C4-2B (cell line): ENCODE data around the gene DENND4A.

ENCODE experiments used
- ZFX ChIP-seq: fragments of 450-650 bp; IDR thresholded peaks from 2 replicates; pipeline ENCODE4 v1.6.1; 2017
- TF ChIP-seq, protein P1 (sequence below): fragments of 450-650 bp; conservative IDR thresholded peaks from 2 replicates; pipeline ENCODE4 v1.5.1; 2017; ENCODE audit warnings: mild to moderate bottlenecking

DNA sequence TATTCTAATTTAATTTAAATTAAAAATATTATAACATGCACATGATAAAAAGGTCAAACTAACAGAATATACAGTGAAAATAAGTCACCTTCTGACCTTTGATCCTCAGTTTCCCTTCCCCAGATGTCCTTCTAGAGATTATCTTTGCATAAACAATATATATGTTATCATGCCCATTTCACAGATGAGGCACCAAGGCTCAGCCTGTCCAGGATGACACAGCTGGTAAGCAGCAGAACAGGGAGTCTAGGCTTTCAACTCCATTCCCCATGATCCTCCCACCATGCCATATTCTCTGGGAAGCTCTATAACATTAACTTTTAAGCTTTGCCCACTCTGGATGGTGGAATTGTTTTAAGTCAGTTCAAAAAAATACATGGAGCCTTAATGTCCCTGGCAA is 169.0 kb downstream of the DENND4A start:
- TF ChIP-seq, protein P1, sequence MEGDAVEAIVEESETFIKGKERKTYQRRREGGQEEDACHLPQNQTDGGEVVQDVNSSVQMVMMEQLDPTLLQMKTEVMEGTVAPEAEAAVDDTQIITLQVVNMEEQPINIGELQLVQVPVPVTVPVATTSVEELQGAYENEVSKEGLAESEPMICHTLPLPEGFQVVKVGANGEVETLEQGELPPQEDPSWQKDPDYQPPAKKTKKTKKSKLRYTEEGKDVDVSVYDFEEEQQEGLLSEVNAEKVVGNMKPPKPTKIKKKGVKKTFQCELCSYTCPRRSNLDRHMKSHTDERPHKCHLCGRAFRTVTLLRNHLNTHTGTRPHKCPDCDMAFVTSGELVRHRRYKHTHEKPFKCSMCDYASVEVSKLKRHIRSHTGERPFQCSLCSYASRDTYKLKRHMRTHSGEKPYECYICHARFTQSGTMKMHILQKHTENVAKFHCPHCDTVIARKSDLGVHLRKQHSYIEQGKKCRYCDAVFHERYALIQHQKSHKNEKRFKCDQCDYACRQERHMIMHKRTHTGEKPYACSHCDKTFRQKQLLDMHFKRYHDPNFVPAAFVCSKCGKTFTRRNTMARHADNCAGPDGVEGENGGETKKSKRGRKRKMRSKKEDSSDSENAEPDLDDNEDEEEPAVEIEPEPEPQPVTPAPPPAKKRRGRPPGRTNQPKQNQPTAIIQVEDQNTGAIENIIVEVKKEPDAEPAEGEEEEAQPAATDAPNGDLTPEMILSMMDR: no peak
- TF ChIP-seq ZFX: no peak
